ENCODE measurements around the gene EFNB1. TPM values are rescaled to one million over a fixed set of nuclear protein-coding genes. Genes with fewer than 3 reads are reported as not detected.
A peak's percentile ranks its signal among the peaks of the same experiment; 100 is the strongest.

EFNB1 gene
- total and polyA plus RNA-seq, 2 of the 8 experiments (the other 6 are each of a cell fraction or from before 2014, with no cell fraction given): 2.3 to 5.4 TPM

DNA sequence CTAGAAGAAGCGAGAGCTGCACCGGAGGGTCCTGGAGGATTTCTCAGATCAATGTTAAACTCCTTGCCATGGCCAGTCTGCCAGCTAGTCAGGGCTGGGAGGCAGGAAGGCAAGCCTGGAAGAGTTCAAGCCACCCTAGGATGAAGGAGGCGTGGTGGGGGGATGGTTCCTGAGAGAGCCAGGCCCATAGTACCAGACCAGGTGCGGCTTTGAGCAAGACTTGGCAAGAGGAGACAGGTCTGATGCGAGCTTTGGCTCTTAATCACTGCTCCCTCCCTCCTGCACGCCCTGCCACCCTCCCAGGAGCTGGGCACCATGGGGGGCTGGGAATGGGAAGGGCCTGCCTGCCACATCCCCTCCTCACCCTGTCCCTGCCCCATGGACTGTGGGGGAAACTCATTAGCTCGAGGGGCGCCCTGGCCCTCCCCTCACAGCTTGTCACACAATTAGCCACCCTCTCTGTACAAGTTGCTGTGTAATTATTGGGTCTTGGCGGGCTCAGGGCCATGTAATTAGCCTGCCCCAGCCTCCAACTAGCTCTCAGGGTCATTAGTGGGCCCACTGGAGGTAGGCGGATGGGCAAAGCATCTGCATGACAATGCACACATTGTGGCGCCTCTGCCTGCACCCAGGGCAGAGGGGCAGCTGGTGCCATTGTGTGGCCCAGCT, 50.3 kb downstream of the EFNB1 start:
- Histone ChIP-seq H3K27ac (ENCODE audit: low read depth, low read length) (no peak overlapping the region), H4K5ac (ENCODE audit: insufficient read length, low read depth, low read length) (no peak overlapping the region), H3K27me3 (replicated peaks in 1 of 4; ENCODE audit: control insufficient read depth in 3 of 4, extremely low read depth in 1 of 4, insufficient read depth in 3 of 4, low read length in 3 of 4) (no peaks in the 10 kb centered on the region; a peak in 1 of 7 replicates), H3K56ac (replicated peaks; ENCODE audit: insufficient read length, low read depth, low read length) (no peak overlapping the region), H3K23me2 (ENCODE audit: low read depth, low read length) (no peaks in the 10 kb centered on the region), H2BK20ac (ENCODE audit: low read length) (no peak overlapping the region), H2BK120ac (replicated peaks; ENCODE audit: low read depth, low read length) (no peak overlapping the region), H2BK15ac (ENCODE audit: low read length) (no peak overlapping the region), H3K36me3 (ENCODE audit: control insufficient read depth in 2 of 4, insufficient read depth in 4 of 4, low read length in 3 of 4) (no peaks in the 10 kb centered on the region), H2AFZ (ENCODE audit: low read length) (no peak overlapping the region), H3K18ac (ENCODE audit: extremely low read depth, low read length) (no peak overlapping the region; the same call in 1 of the 2 replicates), H3K4ac (replicated peaks; ENCODE audit: insufficient read length, low read depth, low read length) (no peak overlapping the region), H3K4me2 (ENCODE audit: insufficient read depth in 1 of 2, low read depth in 2 of 2, low read length in 2 of 2) (no peak overlapping the region; a peak in 1 of 4 replicates), H3K79me2 (ENCODE audit: control insufficient read depth in 1 of 2, insufficient read depth in 2 of 2, low read length in 2 of 2) (no peaks in the 10 kb centered on the region), H3K4me3 (ENCODE audit: extremely low read depth in 1 of 4, insufficient read depth in 2 of 4, low read depth in 3 of 4, low read length in 4 of 4) (no peak overlapping the region), H4K8ac (ENCODE audit: extremely low read depth, insufficient read depth, low read length) (no peak overlapping the region; the same call in 1 of the 2 replicates), H3K9ac (replicated peaks in 1 of 4; ENCODE audit: extremely low read depth in 1 of 4, low read depth in 3 of 4, low read length in 3 of 4) (no peak overlapping the region), H3K14ac (ENCODE audit: insufficient read length) (no peak overlapping the region), H3K23ac (ENCODE audit: insufficient read length) (no peak overlapping the region), H3K79me1 (ENCODE audit: low read depth, low read length) (no peaks in the 10 kb centered on the region), H3K4me1 (replicated peaks in 1 of 4; ENCODE audit: control insufficient read depth in 3 of 4, insufficient read depth in 4 of 4, low read length in 3 of 4) (peaks cover 0 to 18% (median 9%) of the 10 kb centered on the region in 4 experiments; a peak in 6 of 7 replicates), H4K91ac (replicated peaks; ENCODE audit: insufficient read length, low read length) (no peak overlapping the region), H2BK12ac (ENCODE audit: low read depth, low read length) (0 out of 2 replicates have a peak overlapping the region, but pooled peaks have one; percentile 27), H2BK5ac (ENCODE audit: low read depth, low read length) (no peak overlapping the region), H2AK5ac (ENCODE audit: low read depth, low read length) (no peak overlapping the region), H4K20me1 (replicated peaks in 1 of 2; ENCODE audit: control insufficient read depth in 1 of 2, insufficient read depth in 2 of 2, low read length in 2 of 2) (no peaks in the 10 kb centered on the region), H3K9me3 (ENCODE audit: insufficient read depth in 2 of 2, low read depth in 1 of 2, low read length in 1 of 2) (no peaks in the 10 kb centered on the region)
- no peak for TF ChIP-seq NRF1 (IDR thresholded peaks at IDR 0.05; ENCODE audit: low read depth, low read length)
- ChIA-PET POLR2A (ENCODE audit: partially characterized antibody) (interaction anchor here (0.9 to 2.5 kb wide), 5 partner anchors 10 to 51 kb away, joined by 3 to 8 read pairs (median 3); no protein-coding TSS in a partner anchor), CTCF (ENCODE audit: partially characterized antibody) (interaction anchor here (0.5 to 1.0 kb wide), 4 partner anchors 14 to 67 kb away, joined by 3 read pairs; no protein-coding TSS in a partner anchor)
- DNase-seq (ENCODE audit: low read depth in 1 of 2, low spot score in 2 of 2) (no peak), FAIRE-seq (no peak)
- WGBS, 2 experiments (ENCODE audit: extremely low coverage in 1 of 2, insufficient coverage in 1 of 2, insufficient read length in 1 of 2, insufficient replicate concordance in 2 of 2, low coverage in 1 of 2, low lambda C conversion rate in 2 of 2, missing lambda C conversion rate in 1 of 2): 66% methylated on average over 2 of the region's 11 CpGs; no CpG with 5 or more reads in 1 of the 2 experiments
